GM19099 (cell line): Measurements from ENCODE around the gene LMTK2.

ENCODE experiments used
- POLR2A ChIP-seq: IDR thresholded peaks from 3 replicates; pipeline ENCODE4 v1.6.1; 2011; ENCODE audit warnings: low read depth; ENCODE audit not compliant: insufficient read length; ENCODE audit errors: extremely low read depth

The LMTK2 gene

DNA sequence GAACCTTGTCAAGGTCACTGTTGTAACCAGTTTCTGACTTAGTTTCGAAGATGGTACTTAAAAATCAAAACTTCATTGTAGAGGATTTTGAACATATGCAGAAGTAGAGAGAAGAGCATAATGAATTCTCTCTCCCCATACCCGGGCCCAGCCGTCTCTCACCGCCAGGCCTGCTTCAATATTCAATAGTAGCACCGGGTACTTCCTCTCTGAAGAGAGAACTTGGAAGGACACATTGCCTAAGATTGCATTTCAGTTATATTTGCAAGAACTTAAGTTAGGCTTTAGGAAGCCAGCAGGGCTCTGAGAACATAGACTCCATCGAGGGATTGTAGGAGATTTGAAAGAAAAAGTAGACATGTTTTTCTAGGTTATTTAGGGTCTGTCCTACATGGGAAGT, 19.1 kb downstream of the LMTK2 start:
- TF ChIP-seq POLR2A: no peak

DNA sequence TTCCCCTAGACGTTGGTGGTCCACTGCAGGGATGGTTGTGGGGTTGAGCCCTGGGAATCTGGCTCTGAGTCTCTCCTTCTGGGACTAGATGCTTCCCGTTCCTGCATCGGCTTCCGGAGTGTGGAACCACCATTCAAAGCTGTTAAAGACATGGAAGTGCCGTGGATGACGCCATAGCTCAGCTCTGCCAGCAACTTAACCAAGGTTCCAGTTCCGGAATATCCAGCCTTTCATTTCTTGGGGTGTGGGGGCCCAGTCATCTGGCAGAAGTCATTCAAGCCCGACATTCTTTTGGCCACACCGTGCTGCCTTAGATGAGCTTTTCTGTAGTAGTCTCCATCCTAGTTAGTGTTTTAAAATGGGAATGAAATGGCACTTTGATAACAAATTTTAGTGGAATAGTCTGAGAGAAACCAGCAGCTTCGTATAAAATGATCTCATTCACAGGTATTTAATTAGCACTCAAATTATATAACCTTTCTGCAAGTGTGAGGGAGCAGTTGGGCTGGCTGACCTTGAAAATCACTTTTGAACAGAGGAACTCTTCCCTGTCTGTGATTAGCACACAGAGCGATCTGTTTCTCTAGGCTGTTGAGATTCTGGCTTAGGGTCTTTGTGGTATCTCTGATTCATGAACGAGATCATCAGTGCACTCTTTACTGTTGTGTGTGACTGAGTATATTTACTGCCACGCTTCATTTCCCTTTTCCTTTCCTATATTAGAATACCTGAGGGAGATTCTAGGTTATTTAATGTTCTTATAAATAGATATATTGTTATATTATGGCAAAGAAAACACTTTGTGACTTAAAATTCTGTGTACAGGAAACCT, 19.9 kb downstream of the LMTK2 start:
- no peak for TF ChIP-seq POLR2A

DNA sequence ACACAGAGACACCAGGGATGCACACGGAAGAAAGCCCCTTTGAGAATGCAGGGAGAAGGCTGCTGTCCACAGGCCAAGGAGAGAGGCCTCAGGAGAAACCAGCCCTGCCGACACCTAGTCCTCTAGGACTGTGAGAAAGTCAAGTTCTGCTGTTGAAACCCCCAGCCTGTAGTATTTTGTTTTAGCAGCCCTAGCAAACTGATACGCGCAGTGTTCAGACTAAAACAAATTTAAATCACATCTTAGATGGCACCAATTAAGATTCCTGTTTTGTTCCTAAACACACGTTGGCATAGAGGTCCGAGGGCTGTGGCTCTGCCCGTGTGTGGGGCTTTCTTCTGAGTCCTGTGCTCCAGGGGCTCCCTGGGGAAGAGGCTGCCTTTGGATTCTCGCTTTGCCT, 21.7 kb downstream of the LMTK2 start:
- TF ChIP-seq POLR2A: no peak

- TF ChIP-seq POLR2A: no peak
Measured at GRCh38 chr7:98130959-98131358, 24.3 kb downstream of the LMTK2 start.

DNA sequence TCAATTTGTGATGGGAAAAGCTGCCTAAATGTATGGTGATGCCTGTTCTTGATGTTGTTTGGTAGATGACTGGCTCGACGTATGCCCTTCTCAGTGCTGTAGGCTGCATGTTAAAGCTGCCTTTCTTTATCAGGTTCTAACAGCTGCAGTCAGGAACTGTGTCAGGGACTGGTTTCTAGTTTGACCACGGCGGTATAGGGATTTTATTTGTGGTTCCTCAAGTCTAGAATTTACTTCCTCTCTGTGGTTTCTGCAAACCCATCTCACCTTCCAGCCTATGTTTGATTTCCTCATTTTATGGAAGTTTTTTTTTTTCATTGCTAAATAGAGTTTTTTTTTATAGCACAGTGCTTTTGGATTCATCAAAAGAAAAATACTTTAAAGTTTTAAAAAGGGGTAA, 26.5 kb downstream of the LMTK2 start:
- TF ChIP-seq POLR2A: no peak

DNA sequence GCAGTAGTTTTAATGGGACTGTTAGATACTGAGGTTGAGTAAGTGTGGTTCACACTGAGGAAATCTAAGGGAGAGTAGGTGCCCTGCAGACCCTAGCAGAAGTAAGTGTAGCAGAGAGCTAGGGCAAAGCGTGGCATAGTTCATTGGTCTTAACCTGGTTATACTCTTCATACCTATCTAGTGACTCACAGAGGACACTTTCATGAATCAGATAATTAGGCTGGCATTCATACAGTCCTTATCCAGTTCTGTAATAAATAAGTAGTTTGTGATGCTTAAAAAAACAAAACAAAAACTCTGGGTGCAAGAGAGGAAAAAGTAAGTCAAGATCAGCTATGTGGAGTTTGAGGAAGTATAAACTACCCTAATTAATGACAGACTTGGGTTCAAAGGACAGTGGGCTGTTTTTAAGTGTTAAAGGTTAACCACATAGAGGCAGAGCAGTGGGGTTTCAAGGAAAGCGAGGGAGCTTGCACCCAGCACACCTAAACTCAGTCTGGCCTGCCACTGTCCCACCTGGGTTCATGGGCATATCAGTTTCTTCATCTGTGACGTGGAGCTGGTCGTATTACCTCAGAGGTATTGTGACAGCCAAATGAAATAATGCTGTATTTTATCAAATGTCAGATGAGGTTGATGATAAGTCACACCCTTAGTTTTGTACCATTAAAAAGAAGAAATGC, 27.1 kb downstream of the LMTK2 start:
- TF ChIP-seq POLR2A: no peak

- TF ChIP-seq POLR2A: no peak
Measured at GRCh38 chr7:98134420-98135228, 28.0 kb downstream of the LMTK2 start.

DNA sequence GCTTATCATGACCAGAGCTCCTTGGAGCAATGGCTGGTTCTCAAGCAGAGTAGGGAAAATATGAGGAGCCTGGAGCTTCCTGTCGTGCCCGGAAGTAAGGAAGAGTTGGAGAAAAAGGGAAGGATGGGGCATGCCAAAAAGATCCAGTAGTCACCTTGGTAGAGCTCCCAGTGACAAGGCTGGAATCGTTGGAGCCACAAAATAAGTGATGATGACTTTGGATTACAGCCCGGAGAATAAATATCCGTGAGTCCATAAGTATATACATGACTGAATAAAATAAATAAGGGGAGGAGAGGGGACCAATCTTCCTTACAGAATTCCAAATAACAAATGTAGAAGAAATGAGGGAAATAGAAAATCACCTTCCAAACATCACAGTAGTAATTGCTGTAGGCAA, 29.3 kb downstream of the LMTK2 start:
- no peak for TF ChIP-seq POLR2A

DNA sequence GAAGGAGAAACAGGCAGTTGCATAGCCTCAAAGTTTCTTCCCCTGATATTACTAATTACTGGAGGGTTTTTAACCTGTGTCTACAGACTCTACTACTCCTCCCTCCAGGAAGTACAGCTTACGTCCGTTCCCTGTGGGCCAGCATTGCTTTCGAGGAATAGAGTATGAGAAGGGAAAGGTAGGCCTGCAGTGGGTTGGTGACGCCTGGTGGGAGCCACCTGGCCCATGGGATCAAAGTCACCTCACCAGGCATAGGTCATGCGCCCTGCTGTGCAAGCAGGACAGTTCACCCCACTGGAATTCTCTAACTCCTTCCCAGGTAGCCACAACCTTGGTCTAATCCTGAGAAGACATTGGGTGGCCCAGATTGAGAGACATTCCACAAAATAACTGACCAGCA, 29.8 kb downstream of the LMTK2 start:
- TF ChIP-seq POLR2A: no peak

GRCh38 chr7:98137134-98137825, 30.6 kb downstream of the LMTK2 start:
- no peak for TF ChIP-seq POLR2A

- TF ChIP-seq POLR2A: no peak
Measured at GRCh38 chr7:98137826-98138151, 31.1 kb downstream of the LMTK2 start.

DNA sequence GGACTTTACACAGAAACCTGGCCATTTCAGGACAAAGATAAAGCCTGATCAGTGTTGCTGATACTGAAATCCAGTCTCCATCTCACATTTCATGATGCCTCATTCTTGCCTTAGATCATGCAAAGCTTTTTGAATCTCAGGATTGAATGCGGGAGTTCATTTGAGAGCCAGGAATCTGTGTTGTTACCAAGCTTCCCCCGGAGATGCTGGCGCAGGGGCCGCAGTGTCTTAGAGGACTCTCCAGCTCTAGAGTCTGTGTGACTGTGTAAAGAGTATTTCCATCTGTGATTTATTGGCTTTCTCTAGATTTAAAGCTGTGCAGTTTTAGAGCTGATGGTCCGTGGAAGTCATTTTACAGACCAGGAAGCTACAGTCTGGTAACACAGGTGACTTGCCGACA, 32.0 kb downstream of the LMTK2 start:
- TF ChIP-seq POLR2A: no peak

DNA sequence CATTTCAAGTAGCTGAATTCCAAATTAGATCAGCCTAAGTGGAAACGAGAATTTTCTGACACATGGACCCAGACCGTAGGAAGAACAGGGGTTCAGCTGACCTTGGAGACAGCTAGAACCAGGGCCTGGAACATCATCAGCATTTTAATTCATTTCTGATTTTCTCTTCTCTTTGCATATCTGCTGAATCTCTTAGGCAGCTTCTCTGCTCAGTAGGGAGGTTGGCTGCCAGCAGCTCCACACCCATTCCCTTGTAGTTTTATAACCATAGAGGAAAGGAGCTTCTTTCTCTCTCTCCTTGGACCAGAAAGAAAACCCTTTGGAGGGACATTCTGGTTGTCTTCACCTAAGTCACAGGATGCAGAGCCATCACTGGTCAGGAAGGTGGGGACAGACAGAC, 36.0 kb downstream of the LMTK2 start:
- TF ChIP-seq POLR2A: no peak

DNA sequence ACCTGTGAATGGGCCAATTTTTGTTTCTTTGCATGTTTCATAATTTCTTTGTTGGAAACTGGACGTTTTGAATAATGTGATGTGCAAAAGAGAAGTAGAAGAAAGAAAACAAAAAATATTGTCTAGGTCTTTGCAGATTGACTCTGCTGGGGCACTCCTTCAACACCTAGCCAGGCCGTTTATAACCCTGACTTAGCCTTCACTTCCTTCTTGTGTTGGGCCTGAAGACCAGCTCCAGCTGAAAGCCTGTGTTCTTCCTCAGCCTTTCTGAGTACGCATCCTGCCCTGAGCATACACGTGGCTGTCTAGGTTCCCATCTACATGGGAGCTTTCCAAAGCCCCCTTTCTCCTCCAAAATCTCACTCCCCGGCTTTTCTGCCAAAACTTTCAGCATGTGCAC, 41.9 kb downstream of the LMTK2 start:
- TF ChIP-seq POLR2A: no peak

GRCh38 chr7:98149116-98149692, 42.5 kb downstream of the LMTK2 start:
- no peak for TF ChIP-seq POLR2A

- TF ChIP-seq POLR2A: no peak
Measured at GRCh38 chr7:98151884-98152283, 45.2 kb downstream of the LMTK2 start.

DNA sequence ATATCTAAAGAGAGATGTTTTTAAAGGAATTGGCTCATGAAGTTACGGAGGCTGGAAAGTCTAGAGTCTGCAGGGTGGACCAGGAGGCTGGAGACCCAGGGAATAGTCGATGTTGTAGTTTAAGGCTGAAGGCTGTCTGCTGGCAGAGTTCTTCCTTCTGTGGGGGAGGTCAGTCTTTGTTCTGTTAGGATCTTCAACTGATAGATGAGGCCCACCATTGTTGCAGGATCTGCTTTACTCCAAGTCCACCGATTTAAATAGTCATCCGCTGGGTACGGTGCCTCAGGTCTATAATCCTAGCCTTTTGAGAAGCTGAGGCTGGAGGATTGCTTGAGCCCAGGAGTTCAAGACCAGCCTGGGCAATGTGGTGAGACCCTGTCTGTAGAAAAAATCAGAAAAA, 50.0 kb downstream of the LMTK2 start:
- TF ChIP-seq POLR2A: no peak
